K562 (cell line): ENCODE measurements around the gene ERCC1. TPM values are rescaled to one million over a fixed set of nuclear protein-coding genes. Genes with fewer than 3 reads are reported as not detected.

Experiments
- CREB1 ChIP-seq, 2 experiments: sonication (generic) in 1 of 2; formaldehyde crosslinking in 1 of 2; IDR thresholded peaks; 2 replicates each; pipeline versions ENCODE4 v1.6.1 to v1.8.0; 2012 to 2022; ENCODE audit warnings: inconsistent platforms in 1 of 2, mild to moderate bottlenecking in 1 of 2, missing genetic modification reagents in 1 of 2, moderate library complexity in 1 of 2
- E2F6 ChIP-seq, 2 experiments: IDR thresholded peaks; 2 replicates each; pipeline ENCODE4 v1.6.1; 2011; ENCODE audit warnings: borderline replicate concordance in 1 of 2, control low read depth in 1 of 2, low read depth in 1 of 2, low read length in 1 of 2, mild to moderate bottlenecking in 1 of 2, mixed read lengths in 1 of 2, moderate library complexity in 1 of 2; ENCODE audit not compliant: insufficient read depth in 1 of 2, insufficient read length in 1 of 2, poor library complexity in 1 of 2, severe bottlenecking in 1 of 2; ENCODE audit errors: extremely low read depth in 1 of 2
- IRF1 ChIP-seq: sonication (generic); formaldehyde crosslinking; IDR thresholded peaks from 2 replicates; pipeline ENCODE4 v1.8.0; 2022; ENCODE audit warnings: missing genetic modification reagents, mild to moderate bottlenecking, borderline replicate concordance
- JUND ChIP-seq, 2 experiments: IDR thresholded peaks; 2 replicates in 1 of 2; 3 replicates in 1 of 2; pipeline ENCODE4 v1.6.1; 2011; ENCODE audit warnings: borderline replicate concordance in 2 of 2, low read depth in 2 of 2, low read length in 2 of 2, improper control_type of control experiment in 1 of 2, missing biosample characterization in 1 of 2, missing genetic modification characterization in 1 of 2, missing genetic modification reagents in 1 of 2
- KAT8 ChIP-seq: fragments of 450-650 bp; IDR thresholded peaks from 2 replicates; pipeline ENCODE4 v1.6.1; 2016; ENCODE audit warnings: low read depth, mild to moderate bottlenecking
- MEF2D ChIP-seq: conservative IDR thresholded peaks from 2 replicates; pipeline ENCODE4 v1.6.1; 2016; ENCODE audit warnings: low read depth, missing genetic modification characterization, missing compliant biosample characterization
- POLR2B ChIP-seq: fragments of 450-650 bp; IDR thresholded peaks from 2 replicates; pipeline ENCODE4 v1.6.1; 2018; ENCODE audit warnings: low read depth; ENCODE audit not compliant: partially characterized antibody
- POLR2H ChIP-seq: IDR thresholded peaks from 2 replicates; pipeline ENCODE4 v1.6.1; 2016; ENCODE audit warnings: missing genetic modification characterization, low read depth, mild to moderate bottlenecking, control low read depth, missing compliant biosample characterization, moderate library complexity
- PPARD ChIP-seq: fragments of 250-450 bp; sonication (Bioruptor Pico); IDR thresholded peaks from 2 replicates; pipeline ENCODE4 v1.8.0; 2022; ENCODE audit warnings: inconsistent platforms, mild to moderate bottlenecking, moderate library complexity
- RAD51 ChIP-seq: fragments of 450-650 bp; IDR thresholded peaks from 2 replicates; pipeline ENCODE4 v1.7.1; 2016; ENCODE audit warnings: low read depth, mild to moderate bottlenecking, borderline replicate concordance
- RUNX1 ChIP-seq: sonication (generic); IDR thresholded peaks from 2 replicates; pipeline ENCODE4 v1.6.1; 2016; ENCODE audit warnings: antibody characterized with exemption, low read depth
- TCF15 ChIP-seq: fragments of 250-450 bp; sonication (Bioruptor Pico); IDR thresholded peaks from 2 replicates; pipeline ENCODE4 v1.8.0; 2022; ENCODE audit warnings: moderate library complexity, mild to moderate bottlenecking, inconsistent platforms
- ZBTB40 ChIP-seq, 2 experiments: fragments of 450-650 bp in 1 of 2; sonication (generic) in 1 of 2; formaldehyde crosslinking in 1 of 2; IDR thresholded peaks; 2 replicates each; pipeline versions ENCODE4 v1.7.1 to v1.9.0; 2016 to 2022; ENCODE audit warnings: inconsistent platforms in 1 of 2, mild to moderate bottlenecking in 1 of 2, missing genetic modification reagents in 1 of 2
- ZNF253 ChIP-seq: fragments of 250-450 bp; sonication (Bioruptor Pico); conservative IDR thresholded peaks from 2 replicates; pipeline ENCODE4 v1.6.1; 2021; ENCODE audit warnings: mild to moderate bottlenecking
- polyA plus RNA-seq, 8 experiments: library from polyadenylated mRNA; depleted of rRNA in 4 of 8; stranded (reverse) in 5 of 8; unstranded in 3 of 8; fragments of >200 nt; fragmentation: Nextera tagmentation in 2 of 8; fragmentation: Illumina TruSeq in 1 of 8; extraction: Ambion mirVana in 2 of 8; extraction: Trizol in 1 of 8; gene quantifications; 2 replicates each; pipeline versions ENCODE4 v1.2.1 to v1.2.3, GENCODE V29; 2011 to 2014; ENCODE audit warnings: inconsistent platforms in 1 of 8, missing spikeins in 1 of 8
- total RNA-seq, 7 experiments: library from RNA; depleted of rRNA in 6 of 7; stranded (reverse); fragments of >200 nt in 6 of 7; fragmentation: Illumina TruSeq in 2 of 7; extraction: Trizol in 2 of 7; gene quantifications; 2 replicates each; pipeline versions ENCODE4 v1.2.1 to v1.2.3, GENCODE V29; 2011 to 2021; ENCODE audit warnings: low replicate concordance in 1 of 7

The ERCC1 gene
- total and polyA plus RNA-seq, 9 of the 15 experiments (the other 6 are each of a cell fraction or from before 2014, with no cell fraction given), result 9.3 to 92.6 (median 60.0) TPM

GRCh38 chr19:45423589-45424190 is at the start of gene ERCC1 (continued):
- TF ChIP-seq ZBTB40 (IDR thresholded peaks at IDR 0.05), result peak; percentile 91
- TF ChIP-seq ZBTB40 (CRISPR knock-in tag; IDR thresholded peaks at IDR 0.05), result no peak
- no peak for TF ChIP-seq RAD51
- TF ChIP-seq IRF1 (CRISPR knock-in tag), result no peak
- no peak for TF ChIP-seq MEF2D (tag)
- no peak; the same call in 1 of the 2 replicates for TF ChIP-seq RUNX1
- TF ChIP-seq POLR2B, result peak; percentile 76
- peak; percentile 65 for TF ChIP-seq E2F6 (IDR thresholded peaks at IDR 0.05; ENCODE audit: borderline replicate concordance in 1 of 2, extremely low read depth in 1 of 2, insufficient read depth in 1 of 2, insufficient read length in 1 of 2, low read depth in 1 of 2, low read length in 1 of 2, poor library complexity in 1 of 2, severe bottlenecking in 1 of 2)
- TF ChIP-seq CREB1 (IDR thresholded peaks at IDR 0.05), result peak; percentile 61
- TF ChIP-seq CREB1 (CRISPR knock-in tag; IDR thresholded peaks at IDR 0.05), result peak; percentile 66; the same call in 1 of the 2 replicates
- no peak for TF ChIP-seq KAT8
- peak; percentile 83; the same call in 1 of the 2 replicates for TF ChIP-seq POLR2H (tag)
- no peak for TF ChIP-seq TCF15 (CRISPR knock-in tag)
- TF ChIP-seq PPARD (CRISPR knock-in tag), result no peak
- no peak for TF ChIP-seq ZNF253 (CRISPR knock-in tag)
- TF ChIP-seq JUND (IDR thresholded peaks at IDR 0.05; ENCODE audit: borderline replicate concordance, low read depth, low read length), result peak; percentile 15; the same call in 1 of the 2 replicates
- no peak; the same call in 2 of the 3 replicates for TF ChIP-seq JUND (tag; IDR thresholded peaks at IDR 0.05; ENCODE audit: borderline replicate concordance, low read depth, low read length)
